PFSK-1 (cell line): ENCODE data around the gene VAT1L. TPM values are rescaled to one million over a fixed set of nuclear protein-coding genes. Genes with fewer than 3 reads are reported as not detected.

Experiments used
- FOXP2 ChIP-seq: optimal IDR thresholded peaks from 2 replicates; pipeline ENCODE3; 2011; ENCODE audit warnings: borderline replicate concordance, control low read depth, inconsistent platforms; ENCODE audit not compliant: insufficient read depth; ENCODE audit errors: extremely low read length, extremely low read depth
- POLR2AphosphoS5 ChIP-seq: IDR thresholded peaks from 2 replicates; pipeline ENCODE4 v1.6.1; 2012; ENCODE audit warnings: low read depth, mild to moderate bottlenecking, control low read depth, low read length, moderate library complexity
- REST ChIP-seq, 2 experiments: IDR thresholded peaks; 2 replicates each; pipeline versions ENCODE4 v1.6.1 to v1.8.0; 2011 to 2012; ENCODE audit warnings: low read depth in 2 of 2, low read length in 2 of 2, control low read depth in 1 of 2, inconsistent platforms in 1 of 2, mild to moderate bottlenecking in 1 of 2, moderate library complexity in 1 of 2; ENCODE audit not compliant: insufficient read depth in 1 of 2
- SIN3A ChIP-seq: IDR thresholded peaks from 2 replicates; pipeline ENCODE4 v1.6.1; 2012; ENCODE audit warnings: mild to moderate bottlenecking, low read length, moderate library complexity, borderline replicate concordance; ENCODE audit not compliant: insufficient read depth
- TAF1 ChIP-seq: IDR thresholded peaks from 2 replicates; pipeline ENCODE4 v1.6.1; 2012; ENCODE audit warnings: low read length, control low read depth, borderline replicate concordance; ENCODE audit not compliant: insufficient read depth
- polyA plus RNA-seq: library from polyadenylated mRNA; unstranded; fragments of >200 nt; gene quantifications from one replicate; pipeline ENCODE4 v1.2.1, GENCODE V29; 2012; ENCODE audit warnings: low read depth, missing spikeins; ENCODE audit not compliant: insufficient read length

VAT1L gene
- 0.50 TPM for polyA plus RNA-seq

- TF ChIP-seq TAF1 (no peak), POLR2AphosphoS5 (no peak), REST (IDR thresholded peaks at IDR 0.05; ENCODE audit: insufficient read depth in 1 of 2, low read depth in 2 of 2, low read length in 2 of 2) (no peak), FOXP2 (no peak), SIN3A (no peak)
Measured at GRCh38 chr16:77788181-77789084, at the start of gene VAT1L. Gene VAT1L (plus strand): TSS chr16:77788564. CDS start chr16:77788683, 119 bp downstream.

GRCh38 chr16:77738706-77739558 lies 49.4 kb upstream of the VAT1L start:
- TF ChIP-seq TAF1 = no peak
- no peak for TF ChIP-seq POLR2AphosphoS5
- no peak for TF ChIP-seq REST (IDR thresholded peaks at IDR 0.05; ENCODE audit: insufficient read depth in 1 of 2, low read depth in 2 of 2, low read length in 2 of 2)
- no peak for TF ChIP-seq FOXP2

- TF ChIP-seq SIN3A = no peak
- TF ChIP-seq POLR2AphosphoS5 = no peak
- TF ChIP-seq FOXP2 = no peak
- TF ChIP-seq REST (IDR thresholded peaks at IDR 0.05; ENCODE audit: insufficient read depth in 1 of 2, low read depth in 2 of 2, low read length in 2 of 2) = no peak
- TF ChIP-seq TAF1 = no peak
Measured at GRCh38 chr16:77739559-77739892, 48.8 kb upstream of the VAT1L start.

GRCh38 chr16:77744141-77744540 lies 44.2 kb upstream of the VAT1L start:
- TF ChIP-seq SIN3A = no peak
- TF ChIP-seq POLR2AphosphoS5 = no peak
- TF ChIP-seq TAF1 = no peak
- no peak for TF ChIP-seq FOXP2
- TF ChIP-seq REST (IDR thresholded peaks at IDR 0.05; ENCODE audit: insufficient read depth in 1 of 2, low read depth in 2 of 2, low read length in 2 of 2) = no peak
